Loucy (cell line): ENCODE results near the gene DCAF17.

ENCODE experiments used
- H2AFZ ChIP-seq: fragments of 200-600 bp; sonication (generic); 2 replicates; pipeline ENCODE4 v1.6.0; 2016; ENCODE audit warnings: antibody characterized with exemption, mild to moderate bottlenecking, low read length, moderate library complexity
- H3F3A ChIP-seq: fragments of 200-600 bp; 2 replicates; pipeline ENCODE4 v1.6.0; 2016; ENCODE audit warnings: antibody characterized with exemption, low read depth, mild to moderate bottlenecking
- H3K27me3 ChIP-seq: fragments of 200-600 bp; sonication (generic); 2 replicates; pipeline ENCODE4 v1.6.1; 2014; ENCODE audit warnings: low read length, mild to moderate bottlenecking; ENCODE audit not compliant: insufficient read depth, poor library complexity, severe bottlenecking
- H3K36me3 ChIP-seq: fragments of 200-600 bp; sonication (generic); 2 replicates; pipeline ENCODE4 v1.6.1; 2016; ENCODE audit warnings: low read length; ENCODE audit not compliant: insufficient read depth
- H3K4me1 ChIP-seq: fragments of 200-600 bp; sonication (generic); 2 replicates; pipeline ENCODE4 v1.5.1; 2014; ENCODE audit warnings: low read length, mild to moderate bottlenecking; ENCODE audit not compliant: insufficient read depth, poor library complexity, severe bottlenecking
- H3K4me2 ChIP-seq: fragments of 200-600 bp; sonication (generic); 2 replicates; pipeline ENCODE4 v1.6.0; 2014; ENCODE audit warnings: antibody characterized with exemption, low read length, low read depth, mild to moderate bottlenecking; ENCODE audit not compliant: poor library complexity, severe bottlenecking
- H3K4me3 ChIP-seq: fragments of 200-600 bp; sonication (generic); 2 replicates; pipeline ENCODE4 v1.5.1; 2014; ENCODE audit warnings: low read length, mild to moderate bottlenecking, mixed read lengths; ENCODE audit not compliant: poor library complexity, severe bottlenecking
- H3K79me2 ChIP-seq: fragments of 200-600 bp; sonication (generic); 2 replicates; pipeline ENCODE4 v1.6.1; 2014; ENCODE audit warnings: low read length; ENCODE audit not compliant: insufficient read depth
- H3K9ac ChIP-seq: fragments of 200-600 bp; sonication (generic); 2 replicates; pipeline ENCODE4 v1.6.0; 2014; ENCODE audit warnings: mild to moderate bottlenecking, low read depth, low read length, moderate library complexity; ENCODE audit not compliant: poor library complexity, severe bottlenecking
- H3K9me2 ChIP-seq: fragments of 200-600 bp; sonication (generic); replicated peaks from 2 replicates; pipeline ENCODE4 v1.6.1; 2016; ENCODE audit warnings: low read depth, low read length, mixed read lengths
- H3K9me3 ChIP-seq: fragments of 200-600 bp; sonication (generic); 2 replicates; pipeline ENCODE4 v1.6.1; 2014; ENCODE audit warnings: mild to moderate bottlenecking, antibody characterized with exemption, low read length, low read depth; ENCODE audit not compliant: insufficient read depth
- H4K20me1 ChIP-seq: fragments of 200-600 bp; sonication (generic); 2 replicates; pipeline ENCODE4 v1.6.0; 2014; ENCODE audit warnings: antibody characterized with exemption, low read length, mild to moderate bottlenecking; ENCODE audit not compliant: insufficient read depth, poor library complexity, severe bottlenecking
- CTCF ChIP-seq: fragments of 200-600 bp; sonication (generic); conservative IDR thresholded peaks from 2 replicates; pipeline ENCODE4 v1.5.1; 2014; ENCODE audit warnings: mild to moderate bottlenecking, antibody characterized with exemption, low read length
- EZH2phosphoT487 ChIP-seq: fragments of 200-600 bp; IDR thresholded peaks from 2 replicates; pipeline ENCODE4 v1.6.1; 2018; ENCODE audit warnings: antibody characterized with exemption, mild to moderate bottlenecking, moderate library complexity, borderline replicate concordance

Gene DCAF17

GRCh38 chr2:171434013-171434989 lies at the start of gene DCAF17:
Gene DCAF17 (plus strand): TSS chr2:171434226. CDS start chr2:171434578, 352 bp downstream.
- Histone ChIP-seq H3K79me2 (peaks cover 61% of the 10 kb centered on the region), H3K27me3 (no peaks in the 10 kb centered on the region), H3F3A (no peaks in the 10 kb centered on the region), H3K9me2 (no peaks in the 10 kb centered on the region), H3K9ac (peak within 1 kb of the TSS; percentile 91), H3K9me3 (peaks cover 15% of the 10 kb centered on the region), H3K4me2 (peak within 1 kb of the TSS; percentile 82), H3K36me3 (no peaks in the 10 kb centered on the region; the same call in 1 of the 2 replicates), H4K20me1 (peaks cover 7% of the 10 kb centered on the region), H3K4me3 (peak within 1 kb of the TSS; percentile 91), H2AFZ (peak within 1 kb of the TSS; percentile 96), H3K4me1 (peaks cover 27% of the 10 kb centered on the region)
- no peak for TF ChIP-seq EZH2phosphoT487
- no peak for TF ChIP-seq CTCF

GRCh38 chr2:171386627-171387026 lies 47.4 kb upstream of the DCAF17 start:
- Histone ChIP-seq H3K9me3 (no peaks in the 10 kb centered on the region), H4K20me1 (no peaks in the 10 kb centered on the region), H3K36me3 (no peaks in the 10 kb centered on the region), H3K27me3 (no peaks in the 10 kb centered on the region), H3K4me1 (peaks cover 33% of the 10 kb centered on the region), H3K4me2 (no peak overlapping the region), H3K4me3 (no peak overlapping the region), H3K9ac (no peak overlapping the region), H3K79me2 (no peaks in the 10 kb centered on the region), H3K9me2 (no peaks in the 10 kb centered on the region), H3F3A (no peaks in the 10 kb centered on the region), H2AFZ (no peak overlapping the region)
- no peak for TF ChIP-seq CTCF
- TF ChIP-seq EZH2phosphoT487, result no peak

- TF ChIP-seq EZH2phosphoT487, result no peak
- no peak for TF ChIP-seq CTCF
These were observed 47.0 kb upstream of the DCAF17 start for GRCh38 chr2:171387052-171387451.

More at GRCh38 chr2:171387052-171387451, 47.0 kb upstream of the DCAF17 start:
- no peaks in the 10 kb centered on the region for H3K9me3 ChIP-seq
- no peaks in the 10 kb centered on the region for H3F3A ChIP-seq
- no peak overlapping the region for H3K4me2 ChIP-seq
- no peak overlapping the region for H3K9ac ChIP-seq
- H3K79me2 ChIP-seq, result no peaks in the 10 kb centered on the region
- H3K9me2 ChIP-seq, result no peaks in the 10 kb centered on the region
- no peaks in the 10 kb centered on the region for H4K20me1 ChIP-seq
- no peaks in the 10 kb centered on the region for H3K36me3 ChIP-seq
- no peak overlapping the region for H3K4me3 ChIP-seq
- H3K27me3 ChIP-seq, result no peaks in the 10 kb centered on the region
- H3K4me1 ChIP-seq, result peaks cover 33% of the 10 kb centered on the region
- H2AFZ ChIP-seq, result no peak overlapping the region
